Inferior parietal cortex (tissue), 1 donor: Measurements from ENCODE around the gene UST.
"Not testable (repeated sequence)": the region's sequence is repeated elsewhere in the genome, so short reads cannot be mapped to it uniquely, and the experiment has no call there.

Experiments used
- DNase-seq: peaks from one replicate; pipeline ENCODE4 v3.0.0-alpha.2; 2016; ENCODE audit errors: extremely low spot score

Gene UST

DNA sequence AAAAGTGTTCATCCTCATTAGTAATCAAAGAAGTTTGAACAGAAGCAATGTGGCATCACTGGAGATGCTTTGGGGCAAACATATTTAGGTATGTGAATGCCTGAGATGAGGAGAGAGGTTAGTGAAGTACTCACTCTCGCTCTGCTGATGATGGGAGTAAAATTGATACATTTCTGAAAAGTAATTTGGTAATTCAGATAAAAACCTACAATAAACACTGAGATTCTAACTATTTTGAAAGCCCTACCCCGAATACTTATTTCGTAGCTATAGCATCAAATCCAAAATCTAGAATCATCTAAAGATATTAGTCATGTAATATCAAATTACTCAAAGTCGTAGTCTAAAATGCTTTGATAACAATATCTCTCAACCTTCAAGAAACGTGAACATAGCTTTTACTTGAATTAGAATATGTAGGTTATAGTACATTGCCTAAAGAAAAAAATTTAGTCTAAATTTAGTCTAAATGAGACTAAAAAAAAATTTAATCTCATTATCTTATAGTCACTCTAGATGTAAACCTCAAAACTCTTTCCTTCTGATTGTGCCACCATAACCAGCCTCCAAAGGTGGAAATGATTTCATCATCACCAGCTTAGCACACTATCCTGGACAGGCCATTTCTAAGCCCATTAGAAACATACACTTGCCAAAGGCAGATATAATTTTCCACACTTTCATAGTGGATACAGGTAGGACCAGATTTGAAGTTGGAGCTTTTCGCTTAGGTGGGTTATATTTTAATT is 338.2 kb downstream of the UST start:
- DNase-seq, result no peak

- DNase-seq, result no peak
These were observed 338.7 kb downstream of the UST start for GRCh38 chr6:149085557-149085938.

GRCh38 chr6:149086363-149086762 is 339.5 kb downstream of the UST start:
- DNase-seq, result no peak

DNA sequence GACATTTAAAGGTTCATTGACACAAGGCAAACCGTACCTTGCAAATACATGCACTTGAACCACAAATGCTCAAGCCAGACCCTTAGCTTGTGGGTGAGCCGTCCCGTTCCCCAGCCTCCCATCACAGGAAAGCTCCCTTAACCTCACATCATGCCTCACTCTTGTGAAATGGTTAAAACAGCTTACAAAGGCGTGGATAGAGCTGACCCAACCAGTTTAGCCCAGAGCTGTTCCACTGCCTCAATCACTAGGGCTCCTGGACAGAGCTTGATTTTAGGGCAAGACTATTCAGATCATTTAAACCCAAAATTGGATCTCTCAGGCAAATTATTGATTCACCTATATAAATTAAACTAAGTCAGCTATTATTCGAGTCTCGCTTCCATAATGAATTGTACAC is 341.1 kb downstream of the UST start:
- no peak for DNase-seq

GRCh38 chr6:149088361-149088760 is 341.5 kb downstream of the UST start:
- DNase-seq, result no peak

- no peak for DNase-seq
These were observed 342.7 kb downstream of the UST start for GRCh38 chr6:149089510-149089909.

GRCh38 chr6:149090937-149091336 is 344.1 kb downstream of the UST start:
- DNase-seq, result no peak

GRCh38 chr6:149093643-149094042 is 346.8 kb downstream of the UST start:
- no peak for DNase-seq

GRCh38 chr6:149094156-149094555 is 347.3 kb downstream of the UST start:
- DNase-seq, result no peak

- DNase-seq, result no peak
These were observed 348.1 kb downstream of the UST start for GRCh38 chr6:149094934-149095351.

DNA sequence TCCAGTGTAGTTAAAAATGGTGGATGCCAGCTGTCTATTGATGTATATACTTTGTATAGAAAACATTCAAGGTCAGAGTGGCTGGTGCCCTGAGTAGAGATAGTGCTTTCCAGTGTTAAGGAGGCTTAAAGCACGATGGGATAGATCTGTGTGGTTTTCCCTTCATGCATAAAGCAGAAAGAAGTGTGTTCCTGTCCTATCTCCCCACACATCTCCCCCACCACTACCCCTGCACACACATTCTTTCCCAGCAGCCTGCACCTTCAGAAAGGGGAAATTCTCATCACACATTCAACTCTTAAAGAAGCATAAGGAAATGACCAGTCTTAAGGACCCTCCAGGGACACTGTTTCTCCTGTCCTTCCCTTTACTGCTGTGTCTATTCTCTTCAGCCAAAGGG is 349.0 kb downstream of the UST start:
- DNase-seq, result no peak

DNA sequence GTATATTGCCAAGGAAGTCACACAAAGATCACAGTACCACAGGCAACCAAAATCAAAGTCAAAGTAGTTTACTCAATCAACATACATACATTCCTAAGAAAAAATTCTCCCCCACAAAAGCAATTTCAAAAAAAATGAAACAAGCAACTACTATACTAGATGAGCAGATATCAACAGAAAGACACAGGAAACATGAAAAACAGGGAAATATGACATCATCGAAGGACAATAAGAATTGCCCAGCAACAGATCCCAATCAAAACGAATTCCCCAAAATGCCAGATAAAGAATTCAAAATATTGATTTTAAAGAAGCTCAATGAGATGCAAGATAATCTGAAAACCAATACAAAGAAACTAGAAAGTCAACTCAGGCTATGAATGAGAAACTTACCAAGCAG is 351.0 kb downstream of the UST start:
- DNase-seq, result no peak

- DNase-seq, result no peak
These were observed 352.0 kb downstream of the UST start for GRCh38 chr6:149098700-149099276.

DNA sequence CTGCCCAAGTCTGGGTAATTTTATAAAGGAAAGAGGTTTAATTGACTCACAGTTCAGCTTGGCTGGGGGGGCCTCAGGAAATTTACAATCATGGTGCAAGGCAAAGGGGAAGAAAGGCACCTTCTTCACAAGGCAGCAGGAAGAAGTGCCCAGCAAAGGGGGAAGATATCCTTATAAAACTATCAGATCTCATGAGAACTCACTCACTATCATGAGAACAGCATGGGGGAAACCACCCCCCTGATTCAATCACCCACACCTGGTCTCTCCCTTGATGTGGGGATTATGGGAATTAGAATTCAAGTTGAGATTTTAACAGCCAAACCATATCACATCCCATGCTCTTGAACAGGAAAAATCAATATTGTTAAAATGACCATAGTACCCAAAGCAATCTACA is 355.5 kb downstream of the UST start:
- DNase-seq, result no peak

GRCh38 chr6:149103950-149104349 is 357.1 kb downstream of the UST start:
- DNase-seq, result not testable (repeated sequence)

DNA sequence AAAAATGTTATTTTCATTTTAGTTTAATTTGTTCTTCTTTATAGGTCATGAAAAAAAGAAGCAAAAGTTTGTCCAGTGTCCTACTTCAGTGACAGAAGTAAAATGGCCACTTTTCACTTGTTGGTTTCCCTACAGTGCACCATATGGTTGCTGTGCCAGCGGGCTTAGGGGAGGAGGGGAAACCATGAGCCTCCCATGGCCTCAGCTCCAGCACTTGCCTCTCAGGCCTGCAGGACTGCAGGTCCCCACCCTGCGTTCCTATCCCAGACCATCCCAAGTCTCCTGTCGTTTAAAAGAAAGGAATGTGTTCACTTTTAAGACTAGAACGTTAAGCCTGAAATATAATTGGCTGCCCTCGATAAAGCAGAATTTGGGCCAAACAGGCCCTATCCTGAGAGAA is 360.7 kb downstream of the UST start:
- no peak for DNase-seq

- peak; percentile 47 for DNase-seq
These were observed 361.4 kb downstream of the UST start for GRCh38 chr6:149108038-149108748.

- no peak for DNase-seq
These were observed 361.9 kb downstream of the UST start for GRCh38 chr6:149108749-149109100.

GRCh38 chr6:149109397-149110070 is 362.7 kb downstream of the UST start:
- DNase-seq, result no peak

GRCh38 chr6:149111556-149112115 is 364.8 kb downstream of the UST start:
- DNase-seq, result no peak

- DNase-seq, result no peak
These were observed 366.1 kb downstream of the UST start for GRCh38 chr6:149112976-149113375.

GRCh38 chr6:149114167-149114566 is 367.3 kb downstream of the UST start:
- DNase-seq, result no peak
